WTC11 (cell line): ENCODE measurements around the gene EMC8. TPM values are rescaled to one million over a fixed set of nuclear protein-coding genes. Genes with fewer than 3 reads are reported as not detected.

ENCODE experiments used
- ATAC-seq: fragments of 200-7000 bp; cut with Tn5 transposase; 2 replicates; pipeline ENCODE4 v1.10.0; 2021; ENCODE audit warnings: mild to moderate bottlenecking, moderate library complexity
- CTCF ChIA-PET: fragments of 300-600 bp; sonication (Branson Sonifier 250); formaldehyde crosslinking; loops from one replicate; lab custom pipeline; 2021; ENCODE audit warnings: antibody characterized with exemption; lab: Charles Lee
- POLR2A ChIA-PET: fragments of 350-600 bp; sonication (Branson Sonifier 250); formaldehyde crosslinking; loops from one replicate; lab custom pipeline; 2021; ENCODE audit warnings: antibody characterized with exemption; lab: Charles Lee
- DNase-seq: peaks from one replicate; pipeline ENCODE4 v3.0.0; 2021; ENCODE audit warnings: low spot score
- H3K27ac Mint-ChIP-seq: 2 replicates; pipeline ENCODE4 v1.8.0; 2021; ENCODE audit warnings: mixed read lengths
- H3K27me3 Mint-ChIP-seq: 2 replicates; pipeline ENCODE4 v1.8.0; 2021; ENCODE audit warnings: low read depth, mild to moderate bottlenecking, moderate library complexity, mixed read lengths
- H3K36me3 Mint-ChIP-seq: 2 replicates; pipeline ENCODE4 v1.8.0; 2021; ENCODE audit warnings: mixed read lengths
- H3K4me1 Mint-ChIP-seq: 2 replicates; pipeline ENCODE4 v1.8.0; 2022; ENCODE audit warnings: mixed read lengths
- H3K4me3 Mint-ChIP-seq: 2 replicates; pipeline ENCODE4 v1.8.0; 2021; ENCODE audit warnings: mild to moderate bottlenecking, moderate library complexity, mixed read lengths
- H3K9me3 Mint-ChIP-seq: 2 replicates; pipeline ENCODE4 v1.8.0; 2021; ENCODE audit warnings: mixed read lengths
- CBFB ChIP-seq: sonication (generic); formaldehyde crosslinking; IDR thresholded peaks from 2 replicates; pipeline ENCODE4 v1.8.1; 2022; ENCODE audit warnings: mild to moderate bottlenecking, low read depth, missing genetic modification reagents
- ELF4 ChIP-seq: sonication (generic); formaldehyde crosslinking; IDR thresholded peaks from 2 replicates; pipeline ENCODE4 v1.8.1; 2022; ENCODE audit warnings: low read depth, mild to moderate bottlenecking, moderate library complexity, missing genetic modification reagents
- GTF2I ChIP-seq: fragments of 250-450 bp; sonication (Bioruptor Pico); conservative IDR thresholded peaks from 2 replicates; pipeline ENCODE4 v1.4.0; 2021; ENCODE audit warnings: mild to moderate bottlenecking
- JUN ChIP-seq: sonication (generic); formaldehyde crosslinking; IDR thresholded peaks from 2 replicates; pipeline ENCODE4 v1.8.0; 2023; ENCODE audit warnings: mild to moderate bottlenecking, missing genetic modification reagents
- MXD4 ChIP-seq: fragments of 250-450 bp; sonication (Bioruptor Pico); IDR thresholded peaks from 2 replicates; pipeline ENCODE4 v1.8.0; 2021; ENCODE audit warnings: mild to moderate bottlenecking, moderate library complexity, borderline replicate concordance
- OVOL2 ChIP-seq: fragments of 250-450 bp; sonication (Bioruptor Pico); IDR thresholded peaks from 2 replicates; pipeline ENCODE4 v1.9.0; 2021; ENCODE audit warnings: mild to moderate bottlenecking, borderline replicate concordance
- RELA ChIP-seq: sonication (generic); formaldehyde crosslinking; IDR thresholded peaks from 2 replicates; pipeline ENCODE4 v1.8.1; 2022; ENCODE audit warnings: missing genetic modification reagents, mild to moderate bottlenecking, borderline replicate concordance
- RORB ChIP-seq: fragments of 250-450 bp; sonication (Bioruptor Pico); IDR thresholded peaks from 2 replicates; pipeline ENCODE4 v1.9.0; 2021; ENCODE audit warnings: mild to moderate bottlenecking
- TEAD1 ChIP-seq: sonication (generic); formaldehyde crosslinking; IDR thresholded peaks from 2 replicates; pipeline ENCODE4 v1.8.0; 2022; ENCODE audit warnings: mild to moderate bottlenecking, missing genetic modification reagents
- total RNA-seq: library from RNA; stranded (reverse); gene quantifications from 3 replicates; pipeline ENCODE4 v1.2.3, GENCODE V29; 2021
- TF ChIP-seq, protein P1 (sequence below): sonication (generic); formaldehyde crosslinking; IDR thresholded peaks from 2 replicates; pipeline ENCODE4 v1.8.1; 2022; ENCODE audit warnings: mild to moderate bottlenecking, moderate library complexity, missing genetic modification reagents
- TF ChIP-seq, protein P2 (sequence below): fragments of 250-450 bp; sonication (Bioruptor Pico); IDR thresholded peaks from 2 replicates; pipeline ENCODE4 v1.8.0; 2021; ENCODE audit warnings: mild to moderate bottlenecking
- TF ChIP-seq, protein P3 (sequence below): fragments of 250-450 bp; sonication (Bioruptor Pico); IDR thresholded peaks from 2 replicates; pipeline ENCODE4 v2.1.2; 2022; ENCODE audit warnings: mild to moderate bottlenecking, moderate library complexity
- TF ChIP-seq, protein P4 (sequence below): sonication (generic); formaldehyde crosslinking; IDR thresholded peaks from 2 replicates; pipeline ENCODE4 v1.8.0; 2022; ENCODE audit warnings: mild to moderate bottlenecking, missing genetic modification reagents
- TF ChIP-seq, protein P5 (sequence below): fragments of 250-450 bp; sonication (Bioruptor Pico); IDR thresholded peaks from 2 replicates; pipeline ENCODE4 v1.9.0; 2021; ENCODE audit warnings: mild to moderate bottlenecking
- TF ChIP-seq, protein P6 (sequence below): fragments of 250-450 bp; sonication (Bioruptor Pico); conservative IDR thresholded peaks from 2 replicates; pipeline ENCODE4 v1.9.0; 2021; ENCODE audit warnings: mild to moderate bottlenecking
- TF ChIP-seq, protein P7 (sequence below): sonication (generic); formaldehyde crosslinking; IDR thresholded peaks from 2 replicates; pipeline ENCODE4 v1.8.0; 2023; ENCODE audit warnings: missing genetic modification reagents, mild to moderate bottlenecking, borderline replicate concordance

EMC8 gene
- total RNA-seq, 1 experiment from 2014 or later: 55.2 TPM

DNA sequence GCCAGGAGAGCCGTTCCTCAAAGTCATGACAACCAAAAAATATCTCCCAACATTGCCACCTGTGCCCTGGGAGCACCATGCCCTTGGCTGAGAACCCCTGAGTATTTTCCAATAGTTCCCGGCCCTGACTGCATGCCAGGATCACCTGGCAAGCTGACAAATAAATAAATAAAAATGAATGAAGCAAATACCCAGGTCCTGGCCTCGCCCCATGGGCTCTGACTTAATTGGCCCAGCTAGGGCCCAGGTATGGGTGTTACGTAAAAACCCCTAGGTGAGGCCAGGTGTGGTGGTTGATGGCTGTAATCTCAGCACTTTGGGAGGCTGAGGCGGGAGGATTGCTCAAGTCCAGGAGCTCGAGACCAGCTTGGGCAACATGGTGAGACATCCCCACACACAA, 45.8 kb downstream of the EMC8 start:
- ChIA-PET POLR2A (no interaction called here), CTCF (interaction anchor here (0.5 to 1.8 kb wide), 2 partner anchors 37 to 1571 kb away, joined by 3 to 7 read pairs; no protein-coding TSS in a partner anchor)
- TF ChIP-seq RORB (CRISPR knock-in tag) (no peak), RELA (CRISPR knock-in tag) (no peak), GTF2I (CRISPR knock-in tag) (no peak), MXD4 (CRISPR knock-in tag) (no peak), OVOL2 (CRISPR knock-in tag) (no peak), JUN (no peak), TEAD1 (CRISPR knock-in tag) (no peak)
- TF ChIP-seq, protein P1, sequence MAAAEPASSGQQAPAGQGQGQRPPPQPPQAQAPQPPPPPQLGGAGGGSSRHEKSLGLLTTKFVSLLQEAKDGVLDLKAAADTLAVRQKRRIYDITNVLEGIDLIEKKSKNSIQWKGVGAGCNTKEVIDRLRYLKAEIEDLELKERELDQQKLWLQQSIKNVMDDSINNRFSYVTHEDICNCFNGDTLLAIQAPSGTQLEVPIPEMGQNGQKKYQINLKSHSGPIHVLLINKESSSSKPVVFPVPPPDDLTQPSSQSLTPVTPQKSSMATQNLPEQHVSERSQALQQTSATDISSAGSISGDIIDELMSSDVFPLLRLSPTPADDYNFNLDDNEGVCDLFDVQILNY: no peak
- TF ChIP-seq, protein P2, sequence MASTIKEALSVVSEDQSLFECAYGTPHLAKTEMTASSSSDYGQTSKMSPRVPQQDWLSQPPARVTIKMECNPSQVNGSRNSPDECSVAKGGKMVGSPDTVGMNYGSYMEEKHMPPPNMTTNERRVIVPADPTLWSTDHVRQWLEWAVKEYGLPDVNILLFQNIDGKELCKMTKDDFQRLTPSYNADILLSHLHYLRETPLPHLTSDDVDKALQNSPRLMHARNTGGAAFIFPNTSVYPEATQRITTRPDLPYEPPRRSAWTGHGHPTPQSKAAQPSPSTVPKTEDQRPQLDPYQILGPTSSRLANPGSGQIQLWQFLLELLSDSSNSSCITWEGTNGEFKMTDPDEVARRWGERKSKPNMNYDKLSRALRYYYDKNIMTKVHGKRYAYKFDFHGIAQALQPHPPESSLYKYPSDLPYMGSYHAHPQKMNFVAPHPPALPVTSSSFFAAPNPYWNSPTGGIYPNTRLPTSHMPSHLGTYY (CRISPR knock-in tag): no peak
- TF ChIP-seq, protein P3, sequence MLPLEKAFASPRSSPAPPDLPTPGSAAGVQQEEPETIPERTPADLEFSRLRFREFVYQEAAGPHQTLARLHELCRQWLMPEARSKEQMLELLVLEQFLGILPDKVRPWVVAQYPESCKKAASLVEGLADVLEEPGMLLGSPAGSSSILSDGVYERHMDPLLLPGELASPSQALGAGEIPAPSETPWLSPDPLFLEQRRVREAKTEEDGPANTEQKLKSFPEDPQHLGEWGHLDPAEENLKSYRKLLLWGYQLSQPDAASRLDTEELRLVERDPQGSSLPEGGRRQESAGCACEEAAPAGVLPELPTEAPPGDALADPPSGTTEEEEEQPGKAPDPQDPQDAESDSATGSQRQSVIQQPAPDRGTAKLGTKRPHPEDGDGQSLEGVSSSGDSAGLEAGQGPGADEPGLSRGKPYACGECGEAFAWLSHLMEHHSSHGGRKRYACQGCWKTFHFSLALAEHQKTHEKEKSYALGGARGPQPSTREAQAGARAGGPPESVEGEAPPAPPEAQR (CRISPR knock-in tag): no peak
- TF ChIP-seq, protein P4, sequence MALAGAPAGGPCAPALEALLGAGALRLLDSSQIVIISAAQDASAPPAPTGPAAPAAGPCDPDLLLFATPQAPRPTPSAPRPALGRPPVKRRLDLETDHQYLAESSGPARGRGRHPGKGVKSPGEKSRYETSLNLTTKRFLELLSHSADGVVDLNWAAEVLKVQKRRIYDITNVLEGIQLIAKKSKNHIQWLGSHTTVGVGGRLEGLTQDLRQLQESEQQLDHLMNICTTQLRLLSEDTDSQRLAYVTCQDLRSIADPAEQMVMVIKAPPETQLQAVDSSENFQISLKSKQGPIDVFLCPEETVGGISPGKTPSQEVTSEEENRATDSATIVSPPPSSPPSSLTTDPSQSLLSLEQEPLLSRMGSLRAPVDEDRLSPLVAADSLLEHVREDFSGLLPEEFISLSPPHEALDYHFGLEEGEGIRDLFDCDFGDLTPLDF (CRISPR knock-in tag): no peak
- TF ChIP-seq, protein P5, sequence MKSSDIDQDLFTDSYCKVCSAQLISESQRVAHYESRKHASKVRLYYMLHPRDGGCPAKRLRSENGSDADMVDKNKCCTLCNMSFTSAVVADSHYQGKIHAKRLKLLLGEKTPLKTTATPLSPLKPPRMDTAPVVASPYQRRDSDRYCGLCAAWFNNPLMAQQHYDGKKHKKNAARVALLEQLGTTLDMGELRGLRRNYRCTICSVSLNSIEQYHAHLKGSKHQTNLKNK (CRISPR knock-in tag): no peak
- Mint-ChIP-seq H3K9me3 (no peaks in the 10 kb centered on the region), H3K27ac (no peak overlapping the region), H3K4me1 (peaks cover 33% of the 10 kb centered on the region), H3K4me3 (no peak overlapping the region), H3K27me3 (peaks cover 26% of the 10 kb centered on the region), H3K36me3 (no peaks in the 10 kb centered on the region)
- ATAC-seq: no peak
- DNase-seq: no peak

DNA sequence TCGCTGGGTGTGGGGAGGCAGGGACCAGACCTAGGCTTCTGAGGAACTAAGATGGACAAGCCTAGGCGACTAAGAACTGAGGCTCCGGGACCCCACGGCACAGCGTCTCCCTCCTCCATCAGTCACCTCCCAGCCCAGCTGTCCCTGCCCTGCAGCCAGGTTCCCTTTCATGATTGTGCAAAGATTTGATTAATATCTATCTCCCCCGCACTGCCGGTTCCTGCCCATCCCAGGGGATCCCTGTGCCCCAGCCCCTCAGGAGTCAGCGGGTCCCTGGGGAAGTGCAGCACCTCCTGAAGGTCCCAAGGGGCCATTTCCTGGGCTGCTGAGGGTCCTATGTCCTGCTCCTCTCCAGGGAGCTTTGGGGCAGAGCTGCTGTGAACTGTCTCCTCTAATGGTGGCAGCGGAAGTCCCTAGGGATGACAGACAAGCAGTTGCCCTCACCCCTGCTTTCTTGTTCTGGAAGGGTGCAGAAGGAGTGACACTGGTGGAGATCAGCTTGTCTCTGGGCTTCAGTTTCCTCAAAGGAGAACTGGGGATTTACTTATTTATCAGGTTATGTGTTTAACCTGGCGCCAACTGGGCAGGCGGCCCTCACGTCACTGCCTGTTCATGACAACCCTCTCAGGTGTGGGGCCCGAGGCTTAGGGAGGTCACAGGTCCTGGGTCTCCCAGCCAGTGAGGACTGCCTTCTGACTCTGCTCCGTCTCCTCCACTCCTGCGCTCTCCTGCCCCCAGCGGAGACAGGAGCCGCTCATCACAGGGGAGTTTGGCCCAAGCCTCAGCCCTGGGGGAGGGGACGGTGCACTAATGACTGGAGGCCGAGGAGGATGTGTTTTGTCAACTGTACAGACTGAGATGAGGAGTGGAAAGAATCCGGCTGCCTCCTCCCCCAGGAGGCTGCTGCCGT, 46.6 kb downstream of the EMC8 start:
- TF ChIP-seq JUN (no peak), MXD4 (CRISPR knock-in tag) (no peak), CBFB (CRISPR knock-in tag) (no peak), ELF4 (CRISPR knock-in tag) (no peak)
- TF ChIP-seq, protein P3 (CRISPR knock-in tag): no peak
- TF ChIP-seq, protein P1: no peak
- TF ChIP-seq, protein P6, sequence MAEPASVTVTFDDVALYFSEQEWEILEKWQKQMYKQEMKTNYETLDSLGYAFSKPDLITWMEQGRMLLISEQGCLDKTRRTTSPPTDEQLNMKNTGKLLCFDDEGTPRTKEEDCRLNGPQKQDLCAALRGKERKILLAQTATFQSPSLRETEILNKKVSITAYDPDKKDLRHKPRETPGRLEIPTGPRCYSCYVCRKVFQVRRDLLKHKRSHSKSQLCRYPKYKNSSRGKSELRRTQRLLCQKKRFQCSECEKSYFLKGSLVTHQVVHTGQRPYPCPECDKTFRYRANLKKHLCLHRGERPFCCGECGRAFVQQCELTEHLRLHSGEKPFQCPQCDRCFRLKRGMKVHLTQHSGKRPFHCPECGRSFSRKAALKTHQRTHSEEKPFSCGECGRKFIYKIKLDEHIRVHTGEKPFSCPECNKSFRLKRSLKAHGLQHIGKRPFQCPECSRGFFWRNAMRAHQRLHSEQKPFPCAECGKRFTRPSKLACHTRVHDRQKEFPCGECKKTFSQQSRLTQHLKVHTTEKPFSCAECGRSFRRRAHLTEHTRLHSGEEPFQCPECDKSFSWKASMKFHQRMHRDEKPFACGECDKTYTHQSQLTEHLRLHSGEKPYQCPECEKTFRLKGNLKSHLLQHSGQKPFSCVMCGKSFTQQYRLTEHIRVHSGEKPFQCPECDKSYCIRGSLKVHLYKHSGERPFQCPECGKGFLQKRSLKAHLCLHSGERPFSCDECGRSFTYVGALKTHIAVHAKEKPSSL (CRISPR knock-in tag): no peak
- TF ChIP-seq, protein P7, sequence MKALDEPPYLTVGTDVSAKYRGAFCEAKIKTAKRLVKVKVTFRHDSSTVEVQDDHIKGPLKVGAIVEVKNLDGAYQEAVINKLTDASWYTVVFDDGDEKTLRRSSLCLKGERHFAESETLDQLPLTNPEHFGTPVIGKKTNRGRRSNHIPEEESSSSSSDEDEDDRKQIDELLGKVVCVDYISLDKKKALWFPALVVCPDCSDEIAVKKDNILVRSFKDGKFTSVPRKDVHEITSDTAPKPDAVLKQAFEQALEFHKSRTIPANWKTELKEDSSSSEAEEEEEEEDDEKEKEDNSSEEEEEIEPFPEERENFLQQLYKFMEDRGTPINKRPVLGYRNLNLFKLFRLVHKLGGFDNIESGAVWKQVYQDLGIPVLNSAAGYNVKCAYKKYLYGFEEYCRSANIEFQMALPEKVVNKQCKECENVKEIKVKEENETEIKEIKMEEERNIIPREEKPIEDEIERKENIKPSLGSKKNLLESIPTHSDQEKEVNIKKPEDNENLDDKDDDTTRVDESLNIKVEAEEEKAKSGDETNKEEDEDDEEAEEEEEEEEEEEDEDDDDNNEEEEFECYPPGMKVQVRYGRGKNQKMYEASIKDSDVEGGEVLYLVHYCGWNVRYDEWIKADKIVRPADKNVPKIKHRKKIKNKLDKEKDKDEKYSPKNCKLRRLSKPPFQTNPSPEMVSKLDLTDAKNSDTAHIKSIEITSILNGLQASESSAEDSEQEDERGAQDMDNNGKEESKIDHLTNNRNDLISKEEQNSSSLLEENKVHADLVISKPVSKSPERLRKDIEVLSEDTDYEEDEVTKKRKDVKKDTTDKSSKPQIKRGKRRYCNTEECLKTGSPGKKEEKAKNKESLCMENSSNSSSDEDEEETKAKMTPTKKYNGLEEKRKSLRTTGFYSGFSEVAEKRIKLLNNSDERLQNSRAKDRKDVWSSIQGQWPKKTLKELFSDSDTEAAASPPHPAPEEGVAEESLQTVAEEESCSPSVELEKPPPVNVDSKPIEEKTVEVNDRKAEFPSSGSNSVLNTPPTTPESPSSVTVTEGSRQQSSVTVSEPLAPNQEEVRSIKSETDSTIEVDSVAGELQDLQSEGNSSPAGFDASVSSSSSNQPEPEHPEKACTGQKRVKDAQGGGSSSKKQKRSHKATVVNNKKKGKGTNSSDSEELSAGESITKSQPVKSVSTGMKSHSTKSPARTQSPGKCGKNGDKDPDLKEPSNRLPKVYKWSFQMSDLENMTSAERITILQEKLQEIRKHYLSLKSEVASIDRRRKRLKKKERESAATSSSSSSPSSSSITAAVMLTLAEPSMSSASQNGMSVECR (CRISPR knock-in tag): no peak
- Mint-ChIP-seq H3K4me3 (peak overlapping the region; percentile 56; the same call in 1 of the 2 replicates), H3K27ac (no peak overlapping the region), H3K4me1 (peaks cover 33% of the 10 kb centered on the region), H3K36me3 (no peaks in the 10 kb centered on the region), H3K27me3 (peaks cover 26% of the 10 kb centered on the region), H3K9me3 (no peaks in the 10 kb centered on the region)
- DNase-seq (peak; percentile 59), ATAC-seq (peak; percentile 41)
- POLR2A ChIA-PET: no interaction called here
- CTCF ChIA-PET: interaction anchor here (1.1 to 1.4 kb wide), 3 partner anchors 19 to 35 kb away, joined by 3 to 6 read pairs (median 4); no protein-coding TSS in a partner anchor
